A549 (cell line): Measurements from ENCODE around the gene GALNT15.

Experiments used
- POLR2A ChIP-seq: IDR thresholded peaks from 2 replicates; pipeline ENCODE4 v1.6.1; 2012; ENCODE audit warnings: mild to moderate bottlenecking, low read length
- TF ChIP-seq, protein P1 (sequence below): fragments of 200-600 bp; sonication (generic); IDR thresholded peaks from 2 replicates; pipeline ENCODE4 v1.6.1; 2016; ENCODE audit warnings: antibody characterized with exemption, mild to moderate bottlenecking, moderate library complexity

DNA sequence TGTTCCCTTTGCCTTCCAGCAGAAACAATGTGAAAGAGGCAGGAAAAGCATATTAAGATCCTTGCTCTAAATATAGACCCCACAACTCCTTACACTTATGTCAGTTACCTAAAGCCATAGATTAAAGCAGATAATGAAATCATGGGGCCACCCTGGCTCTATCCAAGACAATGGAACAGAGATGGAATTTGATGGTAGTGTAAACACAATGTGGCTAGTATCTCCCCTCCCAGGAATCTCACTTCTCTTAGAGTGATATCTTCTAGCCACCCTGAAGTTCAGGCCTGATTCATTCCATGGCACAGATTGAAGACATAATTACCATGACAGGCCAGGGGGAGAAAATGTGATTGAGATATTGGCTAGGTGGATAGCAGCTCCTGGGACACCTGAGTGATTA, 32.6 kb downstream of the GALNT15 start:
- TF ChIP-seq, protein P1, sequence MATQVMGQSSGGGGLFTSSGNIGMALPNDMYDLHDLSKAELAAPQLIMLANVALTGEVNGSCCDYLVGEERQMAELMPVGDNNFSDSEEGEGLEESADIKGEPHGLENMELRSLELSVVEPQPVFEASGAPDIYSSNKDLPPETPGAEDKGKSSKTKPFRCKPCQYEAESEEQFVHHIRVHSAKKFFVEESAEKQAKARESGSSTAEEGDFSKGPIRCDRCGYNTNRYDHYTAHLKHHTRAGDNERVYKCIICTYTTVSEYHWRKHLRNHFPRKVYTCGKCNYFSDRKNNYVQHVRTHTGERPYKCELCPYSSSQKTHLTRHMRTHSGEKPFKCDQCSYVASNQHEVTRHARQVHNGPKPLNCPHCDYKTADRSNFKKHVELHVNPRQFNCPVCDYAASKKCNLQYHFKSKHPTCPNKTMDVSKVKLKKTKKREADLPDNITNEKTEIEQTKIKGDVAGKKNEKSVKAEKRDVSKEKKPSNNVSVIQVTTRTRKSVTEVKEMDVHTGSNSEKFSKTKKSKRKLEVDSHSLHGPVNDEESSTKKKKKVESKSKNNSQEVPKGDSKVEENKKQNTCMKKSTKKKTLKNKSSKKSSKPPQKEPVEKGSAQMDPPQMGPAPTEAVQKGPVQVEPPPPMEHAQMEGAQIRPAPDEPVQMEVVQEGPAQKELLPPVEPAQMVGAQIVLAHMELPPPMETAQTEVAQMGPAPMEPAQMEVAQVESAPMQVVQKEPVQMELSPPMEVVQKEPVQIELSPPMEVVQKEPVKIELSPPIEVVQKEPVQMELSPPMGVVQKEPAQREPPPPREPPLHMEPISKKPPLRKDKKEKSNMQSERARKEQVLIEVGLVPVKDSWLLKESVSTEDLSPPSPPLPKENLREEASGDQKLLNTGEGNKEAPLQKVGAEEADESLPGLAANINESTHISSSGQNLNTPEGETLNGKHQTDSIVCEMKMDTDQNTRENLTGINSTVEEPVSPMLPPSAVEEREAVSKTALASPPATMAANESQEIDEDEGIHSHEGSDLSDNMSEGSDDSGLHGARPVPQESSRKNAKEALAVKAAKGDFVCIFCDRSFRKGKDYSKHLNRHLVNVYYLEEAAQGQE = no peak
- TF ChIP-seq POLR2A = no peak
